ENCODE results near the gene PEX14.

The PEX14 gene

DNA sequence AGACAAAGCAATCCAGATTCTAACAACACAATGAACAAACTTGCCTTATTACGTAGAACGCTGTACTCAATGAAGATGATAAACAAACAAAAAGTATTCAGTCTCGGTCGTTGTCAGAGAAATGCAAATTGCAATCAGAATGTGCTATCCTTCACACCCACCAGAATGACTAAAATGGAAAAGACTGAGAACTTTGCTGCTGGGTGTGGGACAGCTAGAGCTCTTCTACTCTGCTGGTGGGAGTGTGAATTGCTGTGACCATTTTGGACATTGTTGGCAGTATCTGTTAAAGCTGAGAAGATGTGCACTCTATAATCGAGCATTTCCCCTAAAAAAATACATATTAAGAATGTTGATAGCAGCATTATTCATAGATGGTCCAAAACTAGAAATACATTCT lies 111.4 kb downstream of the PEX14 start:
- no peak for DNase-seq (ENCODE audit: extremely low spot score)
- CTCF ChIA-PET: interaction anchor here (1.2 to 1.6 kb wide), 4 partner anchors 12 to 41 kb away, joined by 3 to 4 read pairs (median 4); no protein-coding TSS in a partner anchor
- POLR2A ChIA-PET: no interaction called here
- TF ChIP-seq, protein P1, sequence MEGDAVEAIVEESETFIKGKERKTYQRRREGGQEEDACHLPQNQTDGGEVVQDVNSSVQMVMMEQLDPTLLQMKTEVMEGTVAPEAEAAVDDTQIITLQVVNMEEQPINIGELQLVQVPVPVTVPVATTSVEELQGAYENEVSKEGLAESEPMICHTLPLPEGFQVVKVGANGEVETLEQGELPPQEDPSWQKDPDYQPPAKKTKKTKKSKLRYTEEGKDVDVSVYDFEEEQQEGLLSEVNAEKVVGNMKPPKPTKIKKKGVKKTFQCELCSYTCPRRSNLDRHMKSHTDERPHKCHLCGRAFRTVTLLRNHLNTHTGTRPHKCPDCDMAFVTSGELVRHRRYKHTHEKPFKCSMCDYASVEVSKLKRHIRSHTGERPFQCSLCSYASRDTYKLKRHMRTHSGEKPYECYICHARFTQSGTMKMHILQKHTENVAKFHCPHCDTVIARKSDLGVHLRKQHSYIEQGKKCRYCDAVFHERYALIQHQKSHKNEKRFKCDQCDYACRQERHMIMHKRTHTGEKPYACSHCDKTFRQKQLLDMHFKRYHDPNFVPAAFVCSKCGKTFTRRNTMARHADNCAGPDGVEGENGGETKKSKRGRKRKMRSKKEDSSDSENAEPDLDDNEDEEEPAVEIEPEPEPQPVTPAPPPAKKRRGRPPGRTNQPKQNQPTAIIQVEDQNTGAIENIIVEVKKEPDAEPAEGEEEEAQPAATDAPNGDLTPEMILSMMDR (IDR thresholded peaks at IDR 0.05; ENCODE audit: control extremely low read depth, extremely low read depth, low read depth, missing control alignments): no peak

- POLR2A ChIA-PET: no interaction called here
- TF ChIP-seq, protein P1 (IDR thresholded peaks at IDR 0.05; ENCODE audit: control extremely low read depth, extremely low read depth, low read depth, missing control alignments): no peak
- CTCF ChIA-PET: interaction anchor here (1.1 kb wide), 1 partner anchor 13 kb away, joined by 3 read pairs; no protein-coding TSS in a partner anchor
These were observed 113.9 kb downstream of the PEX14 start for GRCh38 chr1:10588640-10589039.

GRCh38 chr1:10589074-10589473 lies 114.3 kb downstream of the PEX14 start:
- TF ChIP-seq, protein P1 (IDR thresholded peaks at IDR 0.05; ENCODE audit: control extremely low read depth, extremely low read depth, low read depth, missing control alignments): no peak
- DNase-seq (ENCODE audit: extremely low spot score): no peak
- CTCF ChIA-PET: interaction anchor here (1.1 kb wide), 1 partner anchor 13 kb away, joined by 3 read pairs; no protein-coding TSS in a partner anchor
- POLR2A ChIA-PET: no interaction called here

More at GRCh38 chr1:10588640-10589039, 113.9 kb downstream of the PEX14 start:
- no peak for DNase-seq (ENCODE audit: extremely low spot score)

DNA sequence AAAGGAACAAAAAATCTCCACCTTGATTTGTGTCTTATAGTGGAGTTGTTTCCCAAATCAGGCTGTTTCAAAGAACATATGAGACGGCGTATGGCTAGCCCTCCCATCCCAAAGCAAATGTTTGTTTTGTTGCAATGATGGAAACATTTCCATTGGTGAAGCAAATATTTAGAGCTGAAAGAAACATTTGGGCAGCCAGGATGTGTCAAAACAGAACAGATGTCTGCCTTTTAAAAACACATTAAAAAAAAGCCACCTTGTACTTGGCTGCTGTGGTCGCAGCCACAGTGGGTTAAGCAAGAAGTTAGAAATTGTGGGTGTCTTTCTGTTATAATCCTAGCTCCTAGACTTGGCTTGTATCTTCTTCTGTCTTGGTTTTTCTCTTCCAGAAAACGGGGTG lies 116.3 kb downstream of the PEX14 start:
- POLR2A ChIA-PET: no interaction called here
- DNase-seq (ENCODE audit: extremely low spot score): no peak
- CTCF ChIA-PET: interaction anchor here (1.6 kb wide), 1 partner anchor 10 kb away, joined by 4 read pairs; no protein-coding TSS in a partner anchor
- TF ChIP-seq, protein P1 (IDR thresholded peaks at IDR 0.05; ENCODE audit: control extremely low read depth, extremely low read depth, low read depth, missing control alignments): no peak

GRCh38 chr1:10592373-10592772 lies 117.6 kb downstream of the PEX14 start:
- CTCF ChIA-PET: no interaction called here
- TF ChIP-seq, protein P1 (IDR thresholded peaks at IDR 0.05; ENCODE audit: control extremely low read depth, extremely low read depth, low read depth, missing control alignments): no peak
- no peak for DNase-seq (ENCODE audit: extremely low spot score)
- POLR2A ChIA-PET: no interaction called here

- ChIA-PET CTCF (interaction anchor here (1.4 kb wide), 1 partner anchor 10 kb away, joined by 3 read pairs; no protein-coding TSS in a partner anchor), POLR2A (no interaction called here)
- TF ChIP-seq, protein P1 (IDR thresholded peaks at IDR 0.05; ENCODE audit: control extremely low read depth, extremely low read depth, low read depth, missing control alignments): no peak
- DNase-seq (ENCODE audit: extremely low spot score): no peak
These were observed 119.0 kb downstream of the PEX14 start for GRCh38 chr1:10593750-10594149.

Data from GM10248 (cell line).